22Rv1 (cell line): Measurements from ENCODE around the gene MEGF10.

ENCODE experiments used
- CTCF ChIP-seq: fragments of 450-650 bp; IDR thresholded peaks from 2 replicates; pipeline ENCODE4 v1.5.1; 2017; ENCODE audit warnings: mild to moderate bottlenecking
- ZFX ChIP-seq: fragments of 450-650 bp; IDR thresholded peaks from 2 replicates; pipeline ENCODE4 v1.6.1; 2017; ENCODE audit warnings: antibody characterized with exemption, borderline replicate concordance

GRCh38 chr5:127471211-127471610, 180.6 kb downstream of the MEGF10 start:
- TF ChIP-seq CTCF (no peak), ZFX (no peak)
